SK-N-SH treated with all-trans-retinoic acid at 6 μM for 48 hours (cell line): Measurements from ENCODE around the gene PEPD.

Experiments
- ARNTL ChIP-seq: fragments of 450-650 bp; formaldehyde crosslinking; IDR thresholded peaks from 2 replicates; pipeline ENCODE4 v1.5.0; 2020; ENCODE audit warnings: low read depth, mild to moderate bottlenecking, moderate library complexity, borderline replicate concordance
- BACH2 ChIP-seq: fragments of 250-450 bp; sonication (Bioruptor Pico); IDR thresholded peaks from 2 replicates; pipeline ENCODE4 v1.9.0; 2021; ENCODE audit warnings: mild to moderate bottlenecking, borderline replicate concordance
- CREB5 ChIP-seq: fragments of 250-450 bp; sonication (Bioruptor Pico); IDR thresholded peaks from 2 replicates; pipeline ENCODE4 v1.5.1; 2020; ENCODE audit warnings: low read depth, mild to moderate bottlenecking, moderate library complexity
- CSRNP3 ChIP-seq: fragments of 250-450 bp; sonication (Bioruptor Pico); IDR thresholded peaks from 2 replicates; pipeline ENCODE4 v1.5.1; 2021; ENCODE audit warnings: mild to moderate bottlenecking, moderate library complexity
- ESRRG ChIP-seq: fragments of 250-450 bp; sonication (Bioruptor Pico); IDR thresholded peaks from 2 replicates; pipeline ENCODE4 v1.6.1; 2021; ENCODE audit warnings: mild to moderate bottlenecking
- PATZ1 ChIP-seq: fragments of 250-450 bp; sonication (Bioruptor Pico); IDR thresholded peaks from 2 replicates; pipeline ENCODE4 v1.8.0; 2020; ENCODE audit warnings: mild to moderate bottlenecking, moderate library complexity, borderline replicate concordance
- ZC3H10 ChIP-seq: fragments of 250-450 bp; sonication (Bioruptor Pico); IDR thresholded peaks from 2 replicates; pipeline ENCODE4 v1.5.1; 2021; ENCODE audit warnings: mild to moderate bottlenecking, moderate library complexity
- ZFP3 ChIP-seq: fragments of 250-450 bp; sonication (Bioruptor Pico); IDR thresholded peaks from 2 replicates; pipeline ENCODE4 v1.5.0; 2020; ENCODE audit warnings: mild to moderate bottlenecking, moderate library complexity
- ZNF8 ChIP-seq: fragments of 450-650 bp; formaldehyde crosslinking; IDR thresholded peaks from 2 replicates; pipeline ENCODE4 v1.5.0; 2020; ENCODE audit warnings: mild to moderate bottlenecking, moderate library complexity

- TF ChIP-seq CREB5 (CRISPR knock-in tag) = no peak
- TF ChIP-seq ZNF8 (CRISPR knock-in tag) = no peak
- TF ChIP-seq PATZ1 (CRISPR knock-in tag) = no peak
- no peak for TF ChIP-seq CSRNP3
- no peak for TF ChIP-seq BACH2 (CRISPR knock-in tag)
- TF ChIP-seq ARNTL (CRISPR knock-in tag) = no peak
- no peak for TF ChIP-seq ESRRG (CRISPR knock-in tag)
- no peak for TF ChIP-seq ZC3H10 (CRISPR knock-in tag)
- TF ChIP-seq ZFP3 (CRISPR knock-in tag) = no peak
Observed at GRCh38 chr19:33470686-33471085, 50.9 kb downstream of the PEPD start.
